ENCODE measurements around the gene EXD2. TPM values are rescaled to one million over a fixed set of nuclear protein-coding genes. Genes with fewer than 3 reads are reported as not detected.

EXD2 gene
- total RNA-seq, 4 donors from 2014 or later, result 19.7 to 34.2 (median 28.0) TPM

DNA sequence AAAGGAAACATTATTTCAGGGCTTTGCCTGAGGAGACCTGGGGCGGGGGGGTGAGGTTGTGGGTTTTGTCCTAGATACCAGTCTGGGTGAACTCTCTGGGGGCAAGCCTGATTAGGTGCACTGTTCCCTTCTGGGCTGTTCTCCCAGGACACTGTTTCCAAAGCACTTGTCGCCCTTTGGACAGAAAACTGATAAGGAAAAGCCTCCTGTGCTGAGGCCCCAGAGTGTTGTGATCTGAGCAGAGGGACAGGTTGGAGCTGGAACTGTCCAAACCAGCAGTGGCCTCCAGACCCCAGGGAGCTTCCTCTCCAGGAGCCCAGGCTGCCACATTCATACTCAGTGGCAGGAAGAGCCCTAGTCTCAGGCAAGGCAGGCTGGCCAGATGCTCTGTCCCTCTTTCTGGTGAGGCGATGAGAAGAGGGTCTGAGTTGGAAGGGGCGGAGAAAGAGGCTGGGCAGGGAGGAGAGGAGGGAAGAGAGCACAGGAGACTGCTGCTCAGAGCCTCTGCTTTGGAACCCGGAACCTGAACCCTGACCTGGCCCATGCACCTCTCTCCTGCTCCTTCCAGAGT, 70.5 kb downstream of the EXD2 start:
- no peak for DNase-seq (ENCODE audit: extremely low spot score)
- H3K9me3 ChIP-seq, result no peaks in the 10 kb centered on the region
- peak overlapping the region; percentile 30 to 60 (median 58) for H3K27ac ChIP-seq (replicated peaks in 1 of 4)
- 72% methylated on average over 5 of the region's 5 CpGs for WGBS
- intact Hi-C loops (cut with DNase I), result no loop called here
- TF ChIP-seq EP300 (IDR thresholded peaks at IDR 0.05) (no peak), POLR2AphosphoS5 (IDR thresholded peaks at IDR 0.05) (peak in 1 of 2 donors; percentile 24), POLR2A (IDR thresholded peaks at IDR 0.05; ENCODE audit: low read depth) (no peak), CTCF (IDR thresholded peaks at IDR 0.05) (no peak)
- peaks cover 42 to 44% (median 43%) of the 10 kb centered on the region in 4 donors for H3K4me1 ChIP-seq
- H3K4me3 ChIP-seq, result peak overlapping the region; percentile 61 to 75 (median 67)
- H3K36me3 ChIP-seq, result no peaks in the 10 kb centered on the region
- H3K27me3 ChIP-seq, result peaks cover 0 to 51% (median 0%) of the 10 kb centered on the region in 4 donors

DNA sequence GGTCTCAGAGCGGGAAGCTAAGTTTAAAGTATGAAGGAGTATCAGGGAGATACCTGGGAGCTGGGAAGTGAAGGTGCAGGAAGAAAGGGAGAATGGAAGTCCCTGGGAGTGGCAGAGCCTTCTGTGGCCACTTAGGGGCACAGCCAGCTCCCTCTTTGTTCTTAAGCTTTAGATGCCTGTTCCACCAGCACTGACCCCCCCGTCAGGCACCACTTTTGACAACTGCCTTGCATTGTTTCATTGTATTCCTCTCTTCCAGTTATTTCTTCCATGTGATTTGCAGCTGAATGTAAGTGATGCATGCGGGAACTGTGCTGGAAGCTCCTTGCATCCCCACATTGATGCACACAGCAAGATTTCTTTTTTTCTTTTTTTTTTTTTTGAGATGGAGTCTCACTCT, 71.2 kb downstream of the EXD2 start:
- 86% methylated on average over 3 of the region's 3 CpGs for WGBS
- Histone ChIP-seq H3K27ac (replicated peaks in 1 of 4) (peak overlapping the region in 3 of 4 donors; percentile 30 to 60 (median 32)), H3K27me3 (peaks cover 0 to 50% (median 0%) of the 10 kb centered on the region in 4 donors), H3K4me1 (peaks cover 42 to 50% (median 44%) of the 10 kb centered on the region in 4 donors), H3K36me3 (no peaks in the 10 kb centered on the region), H3K4me3 (no peak overlapping the region), H3K9me3 (no peaks in the 10 kb centered on the region)
- TF ChIP-seq POLR2AphosphoS5 (IDR thresholded peaks at IDR 0.05) (no peak), POLR2A (IDR thresholded peaks at IDR 0.05; ENCODE audit: low read depth) (no peak), CTCF (IDR thresholded peaks at IDR 0.05) (no peak), EP300 (IDR thresholded peaks at IDR 0.05) (no peak)
- intact Hi-C loops (cut with DNase I), result no loop called here
- no peak for DNase-seq (ENCODE audit: extremely low spot score)

DNA sequence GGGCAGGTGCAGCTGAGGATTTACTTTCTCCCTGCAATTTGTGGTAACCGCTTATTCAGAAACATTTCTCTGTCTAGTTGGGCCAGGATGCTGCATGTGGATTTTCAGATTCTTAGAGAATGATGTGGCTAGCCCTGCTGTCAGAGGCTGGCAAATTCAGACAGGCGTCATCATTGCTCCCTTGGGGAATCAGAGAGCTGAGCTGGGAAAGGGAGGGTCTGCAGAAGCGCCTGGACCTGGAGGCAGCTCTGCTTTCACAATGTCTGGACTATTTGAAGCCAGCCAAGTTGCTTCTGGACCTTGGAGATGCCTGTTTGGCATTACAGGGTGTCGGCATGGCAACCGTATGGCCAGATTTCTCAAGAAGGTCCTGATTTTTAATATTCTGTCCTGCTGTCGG, 72.1 kb downstream of the EXD2 start:
- intact Hi-C loops (cut with DNase I), result no loop called here
- H3K4me1 ChIP-seq, result peaks cover 42 to 58% (median 51%) of the 10 kb centered on the region in 4 donors
- H3K9me3 ChIP-seq, result no peaks in the 10 kb centered on the region
- TF ChIP-seq POLR2AphosphoS5 (IDR thresholded peaks at IDR 0.05), result peak; percentile 43 to 51
- TF ChIP-seq CTCF (IDR thresholded peaks at IDR 0.05), result no peak
- H3K36me3 ChIP-seq, result no peaks in the 10 kb centered on the region
- H3K27me3 ChIP-seq, result peaks cover 0 to 42% (median 0%) of the 10 kb centered on the region in 4 donors
- WGBS, result 62% methylated on average over 6 of the region's 6 CpGs
- DNase-seq (ENCODE audit: extremely low spot score), result no peak
- H3K27ac ChIP-seq (replicated peaks in 1 of 4), result peak overlapping the region; percentile 6 to 46 (median 35)
- no peak overlapping the region for H3K4me3 ChIP-seq

DNA sequence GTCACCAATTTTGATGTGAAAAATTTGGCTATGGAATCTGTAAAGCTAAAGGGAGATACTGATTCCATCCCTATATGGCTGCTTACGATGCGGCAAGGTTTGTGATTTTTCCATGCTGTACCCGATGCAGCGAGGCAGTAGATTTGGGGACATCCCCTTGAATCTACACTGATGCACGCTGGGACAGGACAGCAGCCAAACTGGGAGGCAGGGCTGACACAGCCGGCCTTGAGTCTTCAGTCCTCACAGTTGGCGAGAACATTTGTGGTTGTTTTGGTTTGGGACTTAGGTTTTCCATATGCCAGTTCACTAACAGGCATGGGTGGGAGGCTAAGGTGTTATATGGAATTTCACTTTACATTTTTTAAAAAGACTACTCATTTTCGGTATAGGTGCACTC, 72.5 kb downstream of the EXD2 start:
- no peak overlapping the region for H3K4me3 ChIP-seq
- 83% methylated on average over 8 of the region's 8 CpGs for WGBS
- TF ChIP-seq POLR2AphosphoS5 (IDR thresholded peaks at IDR 0.05) (no peak), EP300 (IDR thresholded peaks at IDR 0.05) (no peak), POLR2A (IDR thresholded peaks at IDR 0.05; ENCODE audit: low read depth) (no peak), CTCF (IDR thresholded peaks at IDR 0.05) (no peak)
- no peak for DNase-seq (ENCODE audit: extremely low spot score)
- no peaks in the 10 kb centered on the region for H3K36me3 ChIP-seq
- intact Hi-C loops (cut with DNase I), result no loop called here
- peak overlapping the region; percentile 6 to 46 (median 35) for H3K27ac ChIP-seq (replicated peaks in 1 of 4)
- H3K4me1 ChIP-seq, result peaks cover 42 to 61% (median 53%) of the 10 kb centered on the region in 4 donors
- no peaks in the 10 kb centered on the region for H3K9me3 ChIP-seq
- H3K27me3 ChIP-seq, result peaks cover 0 to 37% (median 0%) of the 10 kb centered on the region in 4 donors

All from esophagus muscularis mucosa (tissue), 4 donors.